ENCODE results near the gene TIMELESS. TPM values are rescaled to one million over a fixed set of nuclear protein-coding genes. Genes with fewer than 3 reads are reported as not detected.

Gene TIMELESS
- total RNA-seq, 2 experiments from 2014 or later, result 46.5 to 103 TPM

DNA sequence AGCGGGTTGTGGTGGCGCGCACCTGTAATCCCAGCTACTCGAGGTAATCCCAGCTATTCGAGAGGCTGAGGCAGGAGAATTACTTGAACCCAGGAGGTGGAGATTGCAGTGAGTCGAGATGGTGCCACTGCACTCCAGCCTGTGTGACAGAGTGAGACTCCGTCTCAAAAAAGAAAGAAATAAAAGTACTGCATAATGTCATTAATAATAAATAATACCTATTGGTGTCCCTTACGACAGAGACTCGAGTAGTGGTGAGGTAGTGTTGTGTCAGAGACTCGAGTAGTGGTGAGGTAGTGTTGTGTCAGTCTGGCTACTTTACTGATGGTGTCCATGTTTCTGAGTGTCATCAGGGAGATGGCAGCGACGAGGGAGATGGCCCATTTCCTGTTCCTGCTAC lies 37.5 kb upstream of the TIMELESS start:
- no peak overlapping the region for H2AFZ ChIP-seq (ENCODE audit: low read length)
- H4K20me1 ChIP-seq (ENCODE audit: insufficient read depth, low read length), result no peaks in the 10 kb centered on the region
- DNase-seq (ENCODE audit: low spot score), result no peak
- ChIA-PET CTCF (ENCODE audit: unreplicated experiment) (no interaction called here), POLR2A (no interaction called here)
- H3K9me3 ChIP-seq (ENCODE audit: low read length), result no peaks in the 10 kb centered on the region
- H3K4me1 ChIP-seq (ENCODE audit: insufficient read depth, low read length, poor library complexity, severe bottlenecking), result no peaks in the 10 kb centered on the region
- H3K36me3 ChIP-seq (ENCODE audit: insufficient read depth, low read length), result no peaks in the 10 kb centered on the region
- no peak overlapping the region for H3K27ac ChIP-seq (ENCODE audit: low read depth, low read length, poor library complexity, severe bottlenecking)
- no TSS peak for BruUV-seq (replicated peaks)
- no peak overlapping the region for H3K4me2 ChIP-seq (ENCODE audit: low read length)
- intact Hi-C loops (cut with micrococcal nuclease; ENCODE audit: unreplicated experiment), result no loop called here
- no peak overlapping the region for H3K4me3 ChIP-seq (ENCODE audit: low read depth, low read length, poor library complexity, severe bottlenecking)
- no peaks in the 10 kb centered on the region for H3K9me2 ChIP-seq (ENCODE audit: insufficient read depth, low read length)
- no peaks in the 10 kb centered on the region for H3K79me2 ChIP-seq (ENCODE audit: insufficient read depth, low read depth, low read length)
- TF ChIP-seq CTCF (conservative IDR thresholded peaks at IDR 0.05; ENCODE audit: low read length), result no peak
- TF ChIP-seq EZH2phosphoT487 (IDR thresholded peaks at IDR 0.05; ENCODE audit: borderline replicate concordance, low read depth, low read length), result no peak

DNA sequence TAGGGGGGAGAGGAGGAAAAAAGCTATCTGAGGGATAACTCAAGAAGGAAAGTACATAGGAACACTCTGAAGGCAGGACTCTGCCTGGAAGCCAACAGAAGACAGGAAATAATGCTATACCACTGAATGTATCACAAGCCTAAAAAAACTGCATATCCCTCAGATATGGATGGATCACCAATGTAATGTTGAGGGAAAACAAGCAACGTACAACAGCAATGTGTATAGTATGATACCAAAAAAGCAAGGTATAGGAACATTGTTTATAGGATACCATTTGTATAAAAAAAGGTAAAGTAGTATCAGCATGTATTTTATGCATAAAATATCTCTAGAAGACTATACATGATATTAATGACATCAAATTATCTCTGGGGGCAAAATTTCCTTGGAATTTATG lies 35.3 kb upstream of the TIMELESS start:
- Histone ChIP-seq H3K9me3 (ENCODE audit: low read length) (no peaks in the 10 kb centered on the region), H3K9me2 (ENCODE audit: insufficient read depth, low read length) (no peaks in the 10 kb centered on the region), H3K4me1 (ENCODE audit: insufficient read depth, low read length, poor library complexity, severe bottlenecking) (no peaks in the 10 kb centered on the region), H3K4me3 (ENCODE audit: low read depth, low read length, poor library complexity, severe bottlenecking) (no peak overlapping the region), H3K79me2 (ENCODE audit: insufficient read depth, low read depth, low read length) (no peaks in the 10 kb centered on the region), H3K27ac (ENCODE audit: low read depth, low read length, poor library complexity, severe bottlenecking) (no peak overlapping the region), H2AFZ (ENCODE audit: low read length) (no peak overlapping the region), H3K36me3 (ENCODE audit: insufficient read depth, low read length) (no peaks in the 10 kb centered on the region), H4K20me1 (ENCODE audit: insufficient read depth, low read length) (no peaks in the 10 kb centered on the region), H3K4me2 (ENCODE audit: low read length) (no peak overlapping the region)
- TF ChIP-seq CTCF (conservative IDR thresholded peaks at IDR 0.05; ENCODE audit: low read length) (no peak), EZH2phosphoT487 (IDR thresholded peaks at IDR 0.05; ENCODE audit: borderline replicate concordance, low read depth, low read length) (no peak)
- ChIA-PET POLR2A (no interaction called here), CTCF (ENCODE audit: unreplicated experiment) (no interaction called here)
- no peak for DNase-seq (ENCODE audit: low spot score)
- intact Hi-C loops (cut with micrococcal nuclease; ENCODE audit: unreplicated experiment), result no loop called here
- no TSS peak for BruUV-seq (replicated peaks)

DNA sequence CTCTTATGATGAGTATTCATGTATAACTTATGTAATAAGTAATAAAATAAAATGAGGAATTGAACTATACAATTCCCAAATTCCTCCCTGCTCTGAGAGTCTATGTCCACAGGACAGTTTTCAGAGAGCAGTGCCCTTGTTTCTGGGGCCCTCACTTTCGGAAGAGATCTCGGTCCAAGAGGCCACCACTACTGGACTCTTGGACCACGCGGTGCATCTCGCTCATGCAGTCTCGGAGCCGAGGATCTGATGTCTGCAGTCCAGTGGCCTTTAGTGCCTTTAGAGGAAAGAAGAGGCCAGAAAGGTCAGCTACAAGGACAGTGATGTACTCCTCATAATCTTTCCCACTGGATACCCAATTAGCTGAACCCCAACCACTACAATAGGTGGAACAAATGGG lies 30.4 kb upstream of the TIMELESS start:
- no peak overlapping the region for H3K4me3 ChIP-seq (ENCODE audit: low read depth, low read length, poor library complexity, severe bottlenecking)
- intact Hi-C loops (cut with micrococcal nuclease; ENCODE audit: unreplicated experiment), result no loop called here
- no peak overlapping the region for H3K4me2 ChIP-seq (ENCODE audit: low read length)
- no peak for DNase-seq (ENCODE audit: low spot score)
- H3K9me3 ChIP-seq (ENCODE audit: low read length), result no peaks in the 10 kb centered on the region
- H3K4me1 ChIP-seq (ENCODE audit: insufficient read depth, low read length, poor library complexity, severe bottlenecking), result no peaks in the 10 kb centered on the region
- TF ChIP-seq EZH2phosphoT487 (IDR thresholded peaks at IDR 0.05; ENCODE audit: borderline replicate concordance, low read depth, low read length) (no peak), CTCF (conservative IDR thresholded peaks at IDR 0.05; ENCODE audit: low read length) (no peak)
- H2AFZ ChIP-seq (ENCODE audit: low read length), result no peak overlapping the region
- no peak overlapping the region for H3K27ac ChIP-seq (ENCODE audit: low read depth, low read length, poor library complexity, severe bottlenecking)
- H4K20me1 ChIP-seq (ENCODE audit: insufficient read depth, low read length), result no peaks in the 10 kb centered on the region
- CTCF ChIA-PET (ENCODE audit: unreplicated experiment), result no interaction called here
- H3K9me2 ChIP-seq (ENCODE audit: insufficient read depth, low read length), result no peaks in the 10 kb centered on the region
- BruUV-seq (replicated peaks), result no TSS peak
- no peaks in the 10 kb centered on the region for H3K36me3 ChIP-seq (ENCODE audit: insufficient read depth, low read length)
- H3K79me2 ChIP-seq (ENCODE audit: insufficient read depth, low read depth, low read length), result no peaks in the 10 kb centered on the region
- POLR2A ChIA-PET, result no interaction called here

Data from OCI-LY7 (cell line).